Measurements from ENCODE around the gene TNKS1BP1. TPM values are rescaled to one million over a fixed set of nuclear protein-coding genes. Genes with fewer than 3 reads are reported as not detected.

TNKS1BP1 gene
- total and polyA plus RNA-seq, 9 of the 15 experiments (the other 6 are each of a cell fraction or from before 2014, with no cell fraction given) = 1.1 to 47.2 (median 10.9) TPM

- Histone ChIP-seq H3K36me3 (ENCODE audit: control insufficient read depth, insufficient read depth, low read length) (peaks cover 56% of the 10 kb centered on the region), H3K9me1 (ENCODE audit: control insufficient read depth, insufficient read depth, low read length) (peaks cover 7% of the 10 kb centered on the region), H3K27me3 (ENCODE audit: control insufficient read depth in 2 of 2, insufficient read depth in 2 of 2, low read length in 2 of 2) (no peaks in the 10 kb centered on the region), H4K20me1 (replicated peaks; ENCODE audit: control insufficient read depth, insufficient read depth, low read length) (peaks cover 22% of the 10 kb centered on the region), H3K4me1 (replicated peaks in 1 of 2; ENCODE audit: control insufficient read depth in 2 of 2, insufficient read depth in 2 of 2, low read length in 2 of 2) (peaks cover 18 to 47% of the 10 kb centered on the region in 2 experiments), H2AFZ (ENCODE audit: low read depth, low read length) (no peak overlapping the region), H3K27ac (ENCODE audit: extremely low read depth, low read depth, low read length) (no peak overlapping the region), H3K9ac (ENCODE audit: insufficient read depth in 1 of 2, low read depth in 2 of 2, low read length in 2 of 2) (peak overlapping the region in 1 of 2 experiments; percentile 37; a peak in 2 of 4 replicates), H3K9me3 (replicated peaks; ENCODE audit: control insufficient read depth, insufficient read depth, low read depth, low read length) (no peaks in the 10 kb centered on the region), H3K4me2 (ENCODE audit: insufficient read depth, low read length) (no peak overlapping the region), H3K4me3 (no peak overlapping the region), H3K79me2 (ENCODE audit: control insufficient read depth, insufficient read depth, low read length) (peaks cover 4% of the 10 kb centered on the region)
- ChIA-PET POLR2A (interaction anchor here (0.6 to 1.4 kb wide), 4 partner anchors 13 to 46 kb away, joined by 3 to 6 read pairs (median 4); no protein-coding TSS in a partner anchor), CTCF (ENCODE audit: low intra/inter-chr PET ratio) (no interaction called here)
- FAIRE-seq (no peak), DNase-seq (ENCODE audit: extremely low read depth in 1 of 4, low spot score in 3 of 4) (no peak), ATAC-seq (no peak)
- in situ Hi-C loops (cut with MboI) = no loop called here
- TF ChIP-seq ZNF79 (CRISPR knock-in tag; IDR thresholded peaks at IDR 0.05; ENCODE audit: low read depth) (no peak), MTA3 (IDR thresholded peaks at IDR 0.05; ENCODE audit: borderline replicate concordance) (no peak), POLR2G (IDR thresholded peaks at IDR 0.05; ENCODE audit: low read depth, low read length) (peak; percentile 43)
- TF ChIP-seq, protein P1, sequence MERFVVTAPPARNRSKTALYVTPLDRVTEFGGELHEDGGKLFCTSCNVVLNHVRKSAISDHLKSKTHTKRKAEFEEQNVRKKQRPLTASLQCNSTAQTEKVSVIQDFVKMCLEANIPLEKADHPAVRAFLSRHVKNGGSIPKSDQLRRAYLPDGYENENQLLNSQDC (CRISPR knock-in tag; IDR thresholded peaks at IDR 0.05) = no peak
- TSS peak; percentile 35 for BruUV-seq (replicated peaks)
- intact Hi-C loops (cut with micrococcal nuclease) = no loop called here
- WGBS (ENCODE audit: insufficient coverage, low coverage, missing lambda C conversion rate) = 94% methylated on average over 20 of the region's 24 CpGs
These were observed 15.4 kb downstream of the TNKS1BP1 start for GRCh38 chr11:57309106-57310059.

Data from K562 (cell line).